H9 (cell line): Measurements from ENCODE around the gene FREM1. TPM values are rescaled to one million over a fixed set of nuclear protein-coding genes. Genes with fewer than 3 reads are reported as not detected.

Source experiments
- DNase-seq: peaks from one replicate; pipeline ENCODE4 v3.0.0-alpha.2; 2017
- H2AFZ ChIP-seq: one replicate; pipeline ENCODE4 v1.6.1; 2013; ENCODE audit warnings: mild to moderate bottlenecking, low read length, control low read depth, moderate library complexity
- H2AK5ac ChIP-seq: 2 replicates; pipeline ENCODE4 v1.6.1; 2013; ENCODE audit warnings: low read length, control low read depth, mixed read lengths; ENCODE audit not compliant: insufficient read length
- H2BK120ac ChIP-seq: one replicate; pipeline ENCODE4 v1.6.1; 2013; ENCODE audit warnings: low read depth, mild to moderate bottlenecking, low read length, control low read depth, inconsistent platforms; ENCODE audit not compliant: poor library complexity, severe bottlenecking
- H2BK12ac ChIP-seq: 2 replicates; pipeline ENCODE4 v1.6.1; 2013; ENCODE audit warnings: low read length, control low read depth, mixed read lengths, low read depth; ENCODE audit not compliant: insufficient read length
- H2BK15ac ChIP-seq: 2 replicates; pipeline ENCODE4 v1.6.1; 2013; ENCODE audit warnings: low read depth, low read length, control low read depth
- H2BK20ac ChIP-seq: one replicate; pipeline ENCODE4 v1.6.1; 2013; ENCODE audit warnings: low read depth, mild to moderate bottlenecking, low read length, control low read depth, inconsistent platforms; ENCODE audit not compliant: poor library complexity, severe bottlenecking
- H2BK5ac ChIP-seq: 2 replicates; pipeline ENCODE4 v1.6.1; 2013; ENCODE audit warnings: low read length, control low read depth, mixed read lengths; ENCODE audit not compliant: insufficient read length
- H3K14ac ChIP-seq: 2 replicates; pipeline ENCODE4 v1.6.1; 2013; ENCODE audit warnings: low read length, control low read depth; ENCODE audit not compliant: insufficient read depth
- H3K18ac ChIP-seq: 2 replicates; pipeline ENCODE4 v1.6.1; 2013; ENCODE audit warnings: low read depth, mild to moderate bottlenecking, mixed read lengths, low read length, control low read depth; ENCODE audit not compliant: insufficient read length
- H3K23ac ChIP-seq: 2 replicates; pipeline ENCODE4 v1.6.1; 2013; ENCODE audit warnings: low read length, control low read depth, mixed read lengths, low read depth; ENCODE audit not compliant: insufficient read length
- H3K23me2 ChIP-seq: 2 replicates; pipeline ENCODE4 v1.6.1; 2013; ENCODE audit warnings: low read depth, mild to moderate bottlenecking, mixed read lengths, low read length, control low read depth; ENCODE audit not compliant: insufficient read length, poor library complexity, severe bottlenecking
- H3K27ac ChIP-seq: 2 replicates; pipeline ENCODE4 v1.5.1; 2013; ENCODE audit warnings: low read length, control low read depth, mixed read lengths, low read depth; ENCODE audit not compliant: insufficient read length
- H3K27me3 ChIP-seq: 2 replicates; pipeline ENCODE4 v1.6.1; 2013; ENCODE audit warnings: low read length, control low read depth, inconsistent platforms; ENCODE audit not compliant: insufficient read depth
- H3K4ac ChIP-seq: 2 replicates; pipeline ENCODE4 v1.6.1; 2013; ENCODE audit warnings: low read depth, mild to moderate bottlenecking, control low read depth, inconsistent platforms, low read length, moderate library complexity
- H3K4me1 ChIP-seq: 2 replicates; pipeline ENCODE4 v1.6.1; 2013; ENCODE audit warnings: low read length, control low read depth, inconsistent platforms; ENCODE audit not compliant: insufficient read depth
- H3K4me2 ChIP-seq: 2 replicates; pipeline ENCODE4 v1.6.1; 2013; ENCODE audit warnings: low read length, control low read depth, mixed read lengths; ENCODE audit not compliant: insufficient read length, insufficient read depth
- H3K56ac ChIP-seq: 2 replicates; pipeline ENCODE4 v1.6.1; 2013; ENCODE audit warnings: low read depth, mild to moderate bottlenecking, mixed read lengths, low read length, control low read depth; ENCODE audit not compliant: insufficient read length
- H3K79me1 ChIP-seq: 2 replicates; pipeline ENCODE4 v1.6.1; 2013; ENCODE audit warnings: low read depth, mild to moderate bottlenecking, moderate library complexity, low read length, control low read depth, inconsistent platforms; ENCODE audit not compliant: insufficient read depth, poor library complexity, severe bottlenecking
- H3K79me2 ChIP-seq: 2 replicates; pipeline ENCODE4 v1.6.1; 2013; ENCODE audit warnings: low read length, control low read depth, inconsistent platforms; ENCODE audit not compliant: insufficient read depth
- H3K9ac ChIP-seq: 2 replicates; pipeline ENCODE4 v1.6.1; 2013; ENCODE audit warnings: low read length, control low read depth, mixed read lengths; ENCODE audit not compliant: insufficient read length; ENCODE audit errors: extremely low read depth
- H3K9me3 ChIP-seq: one replicate; pipeline ENCODE4 v1.6.1; 2013; ENCODE audit warnings: low read depth, low read length, inconsistent platforms; ENCODE audit not compliant: control insufficient read depth
- H3T11ph ChIP-seq: one replicate; pipeline ENCODE4 v1.6.1; 2013; ENCODE audit warnings: mild to moderate bottlenecking, low read length, control low read depth, inconsistent platforms
- H4K20me1 ChIP-seq: one replicate; pipeline ENCODE4 v1.6.1; 2013; ENCODE audit not compliant: control insufficient read depth, insufficient read length, insufficient read depth
- H4K5ac ChIP-seq: 2 replicates; pipeline ENCODE4 v1.6.1; 2013; ENCODE audit warnings: low read depth, mild to moderate bottlenecking, mixed read lengths, low read length, control low read depth; ENCODE audit not compliant: insufficient read length
- H4K8ac ChIP-seq: replicated peaks from 2 replicates; pipeline ENCODE4 v1.6.1; 2013; ENCODE audit warnings: low read length, control low read depth, mixed read lengths, low read depth; ENCODE audit not compliant: insufficient read length
- H4K91ac ChIP-seq: 2 replicates; pipeline ENCODE4 v1.6.1; 2013; ENCODE audit warnings: low read depth, mild to moderate bottlenecking, moderate library complexity, mixed read lengths, low read length, control low read depth; ENCODE audit not compliant: insufficient read length
- H3K27ac Mint-ChIP-seq, 3 experiments: 2 replicates in 2 of 3; 3 replicates in 1 of 3; pipeline ENCODE4 v1.8.0; 2020 to 2021; ENCODE audit warnings: mixed read lengths in 3 of 3, mild to moderate bottlenecking in 1 of 3, moderate library complexity in 1 of 3
- H3K27me3 Mint-ChIP-seq: 2 replicates; pipeline ENCODE4 v1.8.0; 2021; ENCODE audit warnings: low read depth, mild to moderate bottlenecking, moderate library complexity, mixed read lengths
- H3K36me3 Mint-ChIP-seq, 3 experiments: 2 replicates in 2 of 3; 3 replicates in 1 of 3; pipeline ENCODE4 v1.8.0; 2020 to 2021; ENCODE audit warnings: low read depth in 3 of 3, mixed read lengths in 3 of 3; ENCODE audit not compliant: insufficient read depth in 1 of 3
- H3K4me1 Mint-ChIP-seq, 2 experiments: 2 replicates each; pipeline ENCODE4 v1.8.0; 2020; ENCODE audit warnings: mixed read lengths in 2 of 2
- H3K4me3 Mint-ChIP-seq, 2 experiments: 2 replicates in 1 of 2; 3 replicates in 1 of 2; pipeline ENCODE4 v1.8.0; 2020 to 2021; ENCODE audit warnings: mild to moderate bottlenecking in 2 of 2, mixed read lengths in 2 of 2, moderate library complexity in 1 of 2
- H3K9me3 Mint-ChIP-seq, 2 experiments: 2 replicates in 1 of 2; 3 replicates in 1 of 2; pipeline ENCODE4 v1.8.0; 2020; ENCODE audit warnings: mild to moderate bottlenecking in 2 of 2, mixed read lengths in 2 of 2, moderate library complexity in 1 of 2
- CTCF ChIP-seq: fragments of 200-600 bp; sonication (generic); conservative IDR thresholded peaks from 3 replicates; pipeline ENCODE4 v1.8.0; 2021; ENCODE audit warnings: antibody characterized with exemption, mild to moderate bottlenecking
- WGBS: extraction: QIAGEN DNeasy Blood & Tissue Kit; methylation state at CpG from one replicate; pipeline ENCODE4 v1.1.7; 2013; ENCODE audit warnings: missing lambda C conversion rate, low lambda C conversion rate, mixed read lengths; ENCODE audit not compliant: insufficient read length; ENCODE audit errors: extremely low coverage; 5-methylcytosine and 5-hydroxymethylcytosine counted together
- total RNA-seq: library from RNA; stranded (reverse); gene quantifications from 2 replicates; pipeline ENCODE4 v1.2.1, GENCODE V29; 2021

The FREM1 gene
- total RNA-seq, 1 experiment from 2014 or later, result 0.44 TPM

- DNase-seq, result no peak
- no peak overlapping the region for H3T11ph ChIP-seq
- no peak overlapping the region for H3K27ac ChIP-seq
- no peak overlapping the region for H3K9ac ChIP-seq
- TF ChIP-seq CTCF, result no peak
- H3K23ac ChIP-seq, result no peak overlapping the region
- Mint-ChIP-seq H3K27me3 (no peaks in the 10 kb centered on the region), H3K36me3 (peaks cover 0 to 3% (median 0%) of the 10 kb centered on the region in 3 experiments; a peak in 2 of 7 replicates), H3K9me3 (no peaks in the 10 kb centered on the region), H3K4me3 (no peak overlapping the region), H3K4me1 (peaks cover 4 to 7% of the 10 kb centered on the region in 2 experiments), H3K27ac (peak overlapping the region in 1 of 3 experiments; percentile 68; a peak in 1 of 7 replicates)
- no peak overlapping the region for H4K5ac ChIP-seq
- no peak overlapping the region for H3K4me2 ChIP-seq
- no CpG with 5 or more reads among the region's 4 CpGs for WGBS
- no peaks in the 10 kb centered on the region for H3K23me2 ChIP-seq
- no peak overlapping the region for H3K56ac ChIP-seq
- H2BK12ac ChIP-seq, result no peak overlapping the region
- H3K79me1 ChIP-seq, result no peaks in the 10 kb centered on the region
- H3K4me1 ChIP-seq, result no peaks in the 10 kb centered on the region
- H4K91ac ChIP-seq, result no peak overlapping the region
- H3K18ac ChIP-seq, result no peak overlapping the region
- H3K79me2 ChIP-seq, result no peaks in the 10 kb centered on the region
- no peaks in the 10 kb centered on the region for H3K9me3 ChIP-seq
- no peak overlapping the region for H2AK5ac ChIP-seq
- H2BK20ac ChIP-seq, result no peak overlapping the region
- no peaks in the 10 kb centered on the region for H3K27me3 ChIP-seq
- no peaks in the 10 kb centered on the region for H4K20me1 ChIP-seq
- no peak overlapping the region for H3K14ac ChIP-seq
- no peak overlapping the region for H2BK120ac ChIP-seq
- H3K4ac ChIP-seq, result no peak overlapping the region
- no peak overlapping the region for H2AFZ ChIP-seq
- no peak overlapping the region for H2BK15ac ChIP-seq
- no peak overlapping the region for H4K8ac ChIP-seq
- no peak overlapping the region for H2BK5ac ChIP-seq
Measured at GRCh38 chr9:14819183-14819582, 91.0 kb downstream of the FREM1 start.
